Activated T-helper 2 cell treated with anti-CD3 and anti-CD28 coated beads, Interferon-gamma antibody, Interleukin-2, Interleukin-4, amounts not matched to agents 10 μg/mL and 5 μg/mL and 100 μg/mL, durations not matched to agents 14 hours and 24 hours and 36 hours (primary cell): ENCODE measurements around the gene MLLT10. TPM values are rescaled to one million over a fixed set of nuclear protein-coding genes. Genes with fewer than 3 reads are reported as not detected.
"Not testable (repeated sequence)": the region's sequence is repeated elsewhere in the genome, so short reads cannot be mapped to it uniquely, and the experiment has no call there.

ENCODE experiments used
- DNase-seq: peaks from one replicate; pipeline ENCODE4 v3.0.0; 2021; ENCODE audit warnings: low spot score
- H3K27ac Mint-ChIP-seq: one replicate; pipeline ENCODE4 v1.8.0; 2021; ENCODE audit warnings: mixed read lengths
- H3K27me3 Mint-ChIP-seq: one replicate; pipeline ENCODE4 v1.8.0; 2021; ENCODE audit warnings: low read depth, mixed read lengths
- H3K36me3 Mint-ChIP-seq: one replicate; pipeline ENCODE4 v1.8.0; 2021; ENCODE audit warnings: low read depth, mixed read lengths
- H3K4me1 Mint-ChIP-seq: one replicate; pipeline ENCODE4 v1.8.0; 2021; ENCODE audit warnings: low read depth, mixed read lengths
- H3K4me3 Mint-ChIP-seq: one replicate; pipeline ENCODE4 v1.8.0; 2021; ENCODE audit warnings: low read depth, mild to moderate bottlenecking, moderate library complexity, mixed read lengths
- H3K9me3 Mint-ChIP-seq: one replicate; pipeline ENCODE4 v1.8.0; 2021; ENCODE audit warnings: mixed read lengths
- intact Hi-C: fragments of 100-400 bp; cut with micrococcal nuclease; formaldehyde crosslinking; loops from one replicate; pipeline ENCODE4 v1.15.1; 2023
- total RNA-seq: library from RNA; stranded (reverse); gene quantifications from 2 replicates; pipeline ENCODE4 v1.2.3, GENCODE V29; 2022

The MLLT10 gene
- total RNA-seq, 1 donor from 2014 or later = 47.4 TPM

- Mint-ChIP-seq H3K27me3 (no peaks in the 10 kb centered on the region), H3K36me3 (peaks cover 40% of the 10 kb centered on the region), H3K4me1 (peaks cover 5% of the 10 kb centered on the region), H3K9me3 (peaks cover 5% of the 10 kb centered on the region), H3K4me3 (no peak overlapping the region), H3K27ac (no peak overlapping the region)
- intact Hi-C loops = no loop called here
- DNase-seq = no peak
These were observed 159.4 kb downstream of the MLLT10 start for GRCh38 chr10:21693418-21693817.

GRCh38 chr10:21694631-21695030 lies 160.6 kb downstream of the MLLT10 start:
- intact Hi-C loops = no loop called here
- no peak overlapping the region for H3K4me3 Mint-ChIP-seq
- no peak for DNase-seq
- H3K9me3 Mint-ChIP-seq = peaks cover 11% of the 10 kb centered on the region
- H3K36me3 Mint-ChIP-seq = peaks cover 52% of the 10 kb centered on the region
- H3K27ac Mint-ChIP-seq = no peak overlapping the region
- no peaks in the 10 kb centered on the region for H3K27me3 Mint-ChIP-seq
- H3K4me1 Mint-ChIP-seq = peaks cover 5% of the 10 kb centered on the region

- H3K9me3 Mint-ChIP-seq = peaks cover 28% of the 10 kb centered on the region
- peaks cover 63% of the 10 kb centered on the region for H3K36me3 Mint-ChIP-seq
- H3K27me3 Mint-ChIP-seq = no peaks in the 10 kb centered on the region
- intact Hi-C loops = no loop called here
- H3K27ac Mint-ChIP-seq = no peak overlapping the region
- no peak overlapping the region for H3K4me3 Mint-ChIP-seq
- H3K4me1 Mint-ChIP-seq = peaks cover 5% of the 10 kb centered on the region
- DNase-seq = no peak
These were observed 162.3 kb downstream of the MLLT10 start for GRCh38 chr10:21696302-21696701.

GRCh38 chr10:21699575-21699974 lies 165.5 kb downstream of the MLLT10 start:
- Mint-ChIP-seq H3K36me3 (peaks cover 70% of the 10 kb centered on the region), H3K27me3 (no peaks in the 10 kb centered on the region), H3K27ac (no peak overlapping the region), H3K4me1 (peaks cover 19% of the 10 kb centered on the region), H3K9me3 (peaks cover 32% of the 10 kb centered on the region), H3K4me3 (no peak overlapping the region)
- intact Hi-C loops = no loop called here
- DNase-seq = no peak

GRCh38 chr10:21700474-21700873 lies 166.4 kb downstream of the MLLT10 start:
- peaks cover 32% of the 10 kb centered on the region for H3K9me3 Mint-ChIP-seq
- H3K27ac Mint-ChIP-seq = no peak overlapping the region
- peaks cover 21% of the 10 kb centered on the region for H3K4me1 Mint-ChIP-seq
- H3K27me3 Mint-ChIP-seq = no peaks in the 10 kb centered on the region
- peaks cover 71% of the 10 kb centered on the region for H3K36me3 Mint-ChIP-seq
- intact Hi-C loops = no loop called here
- DNase-seq = no peak
- no peak overlapping the region for H3K4me3 Mint-ChIP-seq

GRCh38 chr10:21702633-21703111 lies 168.6 kb downstream of the MLLT10 start:
- intact Hi-C loops = no loop called here
- H3K36me3 Mint-ChIP-seq = peaks cover 69% of the 10 kb centered on the region

GRCh38 chr10:21705142-21705827 lies 171.3 kb downstream of the MLLT10 start:
- no peaks in the 10 kb centered on the region for H3K27me3 Mint-ChIP-seq
- H3K4me1 Mint-ChIP-seq = peaks cover 20% of the 10 kb centered on the region
- peaks cover 60% of the 10 kb centered on the region for H3K36me3 Mint-ChIP-seq
- no peak for DNase-seq
- peaks cover 14% of the 10 kb centered on the region for H3K9me3 Mint-ChIP-seq
- no peak overlapping the region for H3K27ac Mint-ChIP-seq
- H3K4me3 Mint-ChIP-seq = no peak overlapping the region
- intact Hi-C loops = no loop called here

More at GRCh38 chr10:21702633-21703111, 168.6 kb downstream of the MLLT10 start:
- Mint-ChIP-seq H3K4me1 (peaks cover 17% of the 10 kb centered on the region), H3K9me3 (peaks cover 32% of the 10 kb centered on the region), H3K27me3 (no peaks in the 10 kb centered on the region), H3K4me3 (peak overlapping the region; percentile 24), H3K27ac (peak overlapping the region; percentile 26)
- no peak for DNase-seq

GRCh38 chr10:21705828-21706176 lies 171.8 kb downstream of the MLLT10 start:
- Mint-ChIP-seq H3K4me3 (no peak overlapping the region), H3K9me3 (peaks cover 9% of the 10 kb centered on the region), H3K27ac (no peak overlapping the region), H3K36me3 (peaks cover 54% of the 10 kb centered on the region), H3K4me1 (peaks cover 24% of the 10 kb centered on the region), H3K27me3 (no peaks in the 10 kb centered on the region)
- no peak for DNase-seq
- intact Hi-C loops = no loop called here

GRCh38 chr10:21707498-21707897 lies 173.5 kb downstream of the MLLT10 start:
- Mint-ChIP-seq H3K27me3 (no peaks in the 10 kb centered on the region), H3K9me3 (no peaks in the 10 kb centered on the region), H3K27ac (no peak overlapping the region), H3K36me3 (peaks cover 42% of the 10 kb centered on the region), H3K4me1 (peaks cover 22% of the 10 kb centered on the region), H3K4me3 (no peak overlapping the region)
- no peak for DNase-seq
- intact Hi-C loops = no loop called here

GRCh38 chr10:21712975-21713374 lies 178.9 kb downstream of the MLLT10 start:
- Mint-ChIP-seq H3K27me3 (no peaks in the 10 kb centered on the region), H3K9me3 (no peaks in the 10 kb centered on the region), H3K4me1 (peaks cover 14% of the 10 kb centered on the region), H3K4me3 (no peak overlapping the region), H3K27ac (no peak overlapping the region), H3K36me3 (peaks cover 39% of the 10 kb centered on the region)
- intact Hi-C loops = no loop called here
- DNase-seq = no peak

GRCh38 chr10:21715531-21716195 lies 181.6 kb downstream of the MLLT10 start:
- Mint-ChIP-seq H3K4me3 (no peak overlapping the region), H3K9me3 (no peaks in the 10 kb centered on the region), H3K27ac (no peak overlapping the region), H3K36me3 (peaks cover 38% of the 10 kb centered on the region), H3K4me1 (peaks cover 10% of the 10 kb centered on the region), H3K27me3 (no peaks in the 10 kb centered on the region)
- intact Hi-C loops = no loop called here
- no peak for DNase-seq

GRCh38 chr10:21717437-21718054 lies 183.5 kb downstream of the MLLT10 start:
- DNase-seq = not testable (repeated sequence)

GRCh38 chr10:21719502-21719901 lies 185.5 kb downstream of the MLLT10 start:
- Mint-ChIP-seq H3K27ac (no peak overlapping the region), H3K36me3 (peaks cover 27% of the 10 kb centered on the region), H3K4me3 (no peak overlapping the region), H3K4me1 (peaks cover 11% of the 10 kb centered on the region), H3K27me3 (no peaks in the 10 kb centered on the region), H3K9me3 (no peaks in the 10 kb centered on the region)
- DNase-seq = no peak
- intact Hi-C loops = no loop called here

More at GRCh38 chr10:21717437-21718054, 183.5 kb downstream of the MLLT10 start:
- intact Hi-C loops, H3K4me3 Mint-ChIP-seq, H3K27ac Mint-ChIP-seq, H3K27me3 Mint-ChIP-seq, H3K9me3 Mint-ChIP-seq, H3K4me1 Mint-ChIP-seq: not testable (repeated sequence)
- peaks cover 38% of the 10 kb centered on the region for H3K36me3 Mint-ChIP-seq
